Right kidney (tissue), 9 donors: ENCODE data around the gene CDV3.
"Not testable (repeated sequence)": the region's sequence is repeated elsewhere in the genome, so short reads cannot be mapped to it uniquely, and the experiment has no call there.

Experiments used
- DNase-seq: peaks from one replicate; pipeline ENCODE4 v3.0.0-alpha.2; 2016
- long read RNA-seq, 8 donors: transcript quantifications; one replicate each; lab custom pipeline, GENCODE V29; 2026

CDV3 gene, protein sequence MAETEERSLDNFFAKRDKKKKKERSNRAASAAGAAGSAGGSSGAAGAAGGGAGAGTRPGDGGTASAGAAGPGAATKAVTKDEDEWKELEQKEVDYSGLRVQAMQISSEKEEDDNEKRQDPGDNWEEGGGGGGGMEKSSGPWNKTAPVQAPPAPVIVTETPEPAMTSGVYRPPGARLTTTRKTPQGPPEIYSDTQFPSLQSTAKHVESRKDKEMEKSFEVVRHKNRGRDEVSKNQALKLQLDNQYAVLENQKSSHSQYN
- long read RNA-seq, donor 1, transcript CDV3-203 (5 exons, 955 nt), result major isoform, 13 of 26 reads
- long read RNA-seq, donor 1, partial matches to known transcripts, result 6 of 26 reads
- long read RNA-seq, donor 1, other reads (novel, unspliced or antisense), result 5 of 26 reads
- long read RNA-seq, donor 2, transcript CDV3-203 (5 exons, 955 nt), result major isoform, 9 of 70 reads
- long read RNA-seq, donor 2, partial matches to known transcripts, result 57 of 70 reads
- long read RNA-seq, donor 2, other reads (novel, unspliced or antisense), result 0 of 70 reads
- long read RNA-seq, donor 3, transcript CDV3-203 (5 exons, 955 nt), result major isoform, 10 of 11 reads
- long read RNA-seq, donor 3, partial matches to known transcripts, result 0 of 11 reads
- long read RNA-seq, donor 3, other reads (novel, unspliced or antisense), result 0 of 11 reads
- long read RNA-seq, donor 4, transcript CDV3-201 (5 exons, 3,307 nt), result minor isoform, 6 of 29 reads
- long read RNA-seq, donor 4, transcript CDV3-203 (5 exons, 955 nt), result major isoform, 11 of 29 reads
- long read RNA-seq, donor 4, partial matches to known transcripts, result 12 of 29 reads
- long read RNA-seq, donor 4, other reads (novel, unspliced or antisense), result 0 of 29 reads
- long read RNA-seq, donor 5, transcript CDV3-203 (5 exons, 955 nt), result major isoform, 14 of 38 reads
- long read RNA-seq, donor 5, partial matches to known transcripts, result 14 of 38 reads
- long read RNA-seq, donor 5, other reads (novel, unspliced or antisense), result 7 of 38 reads
- long read RNA-seq, donor 6, transcript CDV3-203 (5 exons, 955 nt), result major isoform, 19 of 47 reads
- long read RNA-seq, donor 6, transcript CDV3-201 (5 exons, 3,307 nt), result minor isoform, 5 of 47 reads
- long read RNA-seq, donor 6, partial matches to known transcripts, result 23 of 47 reads
- long read RNA-seq, donor 6, other reads (novel, unspliced or antisense), result 0 of 47 reads
- long read RNA-seq, donor 7, transcript CDV3-201 (5 exons, 3,307 nt), result minor isoform, 13 of 67 reads
- long read RNA-seq, donor 7, transcript CDV3-203 (5 exons, 955 nt), result major isoform, 19 of 67 reads
- long read RNA-seq, donor 7, partial matches to known transcripts, result 24 of 67 reads
- long read RNA-seq, donor 7, other reads (novel, unspliced or antisense), result 11 of 67 reads
- long read RNA-seq, donor 8, transcript CDV3-203 (5 exons, 955 nt), result major isoform, 7 of 20 reads
- long read RNA-seq, donor 8, transcript CDV3-201 (5 exons, 3,307 nt), result minor isoform, 6 of 20 reads
- long read RNA-seq, donor 8, partial matches to known transcripts, result 6 of 20 reads
- long read RNA-seq, donor 8, other reads (novel, unspliced or antisense), result 0 of 20 reads

- peak; percentile 99 for DNase-seq
These were observed at the start of gene CDV3 for GRCh38 chr3:133573629-133574194. CDV3 (plus strand) TSS chr3:133573686; CDS start chr3:133574045, 359 bp downstream.

DNA sequence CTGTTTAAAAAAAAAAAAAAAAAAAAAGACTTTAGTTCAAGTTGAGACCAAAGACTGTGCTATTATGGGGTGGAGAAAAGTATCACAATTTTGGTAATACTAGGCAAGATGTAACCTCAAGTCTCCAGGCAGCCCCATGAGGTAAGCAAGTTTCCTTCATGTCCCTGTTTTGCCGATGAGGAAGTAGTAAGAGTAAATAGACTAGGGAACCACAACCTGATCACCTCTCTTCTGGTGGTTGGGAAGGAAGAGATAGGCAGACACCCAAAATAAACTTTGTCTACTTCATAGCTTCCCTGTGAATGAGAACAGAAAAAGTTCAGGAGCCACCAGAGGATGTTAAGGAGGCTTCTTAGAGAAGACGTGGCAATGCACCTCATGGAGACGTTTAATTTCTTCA, 49.7 kb upstream of the CDV3 start:
- not testable (repeated sequence) for DNase-seq

- no peak for DNase-seq
These were observed 48.1 kb upstream of the CDV3 start for GRCh38 chr3:133525435-133525834.

DNA sequence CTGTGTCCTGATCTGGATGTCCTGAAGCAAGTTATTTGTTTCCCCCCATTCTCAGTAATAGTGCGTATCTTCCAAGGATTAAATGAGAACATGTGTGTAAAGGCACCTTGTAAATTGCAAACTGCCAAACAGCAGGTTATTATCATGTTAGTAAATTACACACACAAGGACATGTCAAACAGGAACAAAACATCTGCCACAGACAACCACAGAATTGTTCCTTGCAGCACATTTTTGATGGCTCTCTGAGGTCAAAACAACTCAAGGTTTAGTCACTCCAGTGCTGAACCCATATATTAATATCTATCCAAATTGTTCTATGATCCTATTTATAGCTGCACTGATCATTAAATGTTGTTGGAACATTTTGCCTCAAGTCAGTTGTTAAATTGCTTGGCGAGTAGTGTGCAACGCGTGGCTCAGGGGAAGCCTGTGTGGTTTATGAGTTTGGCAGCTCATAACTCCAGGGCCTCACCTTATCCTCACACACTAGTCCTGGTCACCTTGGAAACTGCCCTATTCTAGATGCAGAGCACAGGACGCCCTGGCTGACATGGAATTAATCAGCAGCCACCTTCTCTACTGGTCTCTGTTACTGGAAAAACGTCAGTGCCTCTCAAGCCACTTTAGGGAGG, 46.3 kb upstream of the CDV3 start:
- no peak for DNase-seq

DNA sequence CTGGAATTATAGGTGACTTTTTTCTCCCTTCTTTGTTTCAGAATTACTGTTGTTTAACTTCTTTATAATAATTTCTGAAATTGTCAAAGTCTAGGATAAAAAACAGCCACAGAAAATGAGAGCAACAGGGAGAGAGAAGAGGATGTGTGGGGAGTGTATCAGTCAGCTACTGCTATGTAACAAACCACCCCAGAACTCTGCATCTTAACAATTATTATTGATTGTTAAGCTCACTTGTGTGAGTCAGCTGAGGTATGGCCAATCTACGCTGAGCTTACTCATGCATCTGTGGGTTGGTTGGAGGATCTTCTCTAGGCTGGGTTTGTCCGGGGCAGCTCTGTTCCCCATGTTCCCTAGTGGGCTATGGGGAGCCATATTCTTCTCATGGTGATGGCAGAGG, 43.7 kb upstream of the CDV3 start:
- no peak for DNase-seq

GRCh38 chr3:133531981-133532380, 41.5 kb upstream of the CDV3 start:
- DNase-seq, result no peak

DNA sequence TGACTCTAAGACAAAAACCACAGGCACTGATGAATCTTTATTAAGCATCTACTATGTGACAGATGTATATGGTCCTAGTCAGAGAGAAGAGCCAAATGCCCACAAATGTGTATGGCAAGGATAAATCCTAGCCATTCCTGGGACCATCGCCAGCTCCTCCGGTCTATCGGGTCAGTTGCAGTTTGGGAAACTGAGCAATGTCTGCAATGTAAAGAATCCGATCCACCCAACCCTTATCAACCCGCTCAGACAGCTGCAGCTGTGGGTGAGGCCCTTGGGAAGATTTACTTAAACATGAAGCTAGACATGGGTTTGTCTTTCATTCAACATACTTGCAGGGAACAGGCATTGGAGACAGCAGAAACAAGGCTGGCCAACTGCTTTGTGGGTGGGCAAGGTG, 40.5 kb upstream of the CDV3 start:
- no peak for DNase-seq

- DNase-seq, result no peak
These were observed 37.3 kb upstream of the CDV3 start for GRCh38 chr3:133535971-133536881.

DNA sequence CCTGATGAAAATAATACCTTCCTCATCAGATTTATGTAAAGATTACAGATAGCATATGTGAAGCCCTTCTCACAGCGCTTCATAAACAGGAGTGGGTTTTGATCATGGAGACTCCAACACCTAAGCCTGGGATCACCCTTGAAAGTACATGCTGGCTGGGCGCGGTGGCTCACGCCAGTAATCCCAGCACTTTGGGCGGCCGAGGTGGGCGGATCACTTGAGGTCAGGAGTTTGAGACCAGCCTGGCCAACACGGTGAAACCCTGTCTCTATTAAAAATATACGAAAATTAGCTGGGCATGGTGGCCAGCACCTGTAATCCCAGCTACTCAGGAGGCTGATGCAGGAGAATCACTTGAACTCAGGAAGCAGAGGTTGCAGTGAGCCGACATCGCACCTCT, 36.4 kb upstream of the CDV3 start:
- not testable (repeated sequence) for DNase-seq

DNA sequence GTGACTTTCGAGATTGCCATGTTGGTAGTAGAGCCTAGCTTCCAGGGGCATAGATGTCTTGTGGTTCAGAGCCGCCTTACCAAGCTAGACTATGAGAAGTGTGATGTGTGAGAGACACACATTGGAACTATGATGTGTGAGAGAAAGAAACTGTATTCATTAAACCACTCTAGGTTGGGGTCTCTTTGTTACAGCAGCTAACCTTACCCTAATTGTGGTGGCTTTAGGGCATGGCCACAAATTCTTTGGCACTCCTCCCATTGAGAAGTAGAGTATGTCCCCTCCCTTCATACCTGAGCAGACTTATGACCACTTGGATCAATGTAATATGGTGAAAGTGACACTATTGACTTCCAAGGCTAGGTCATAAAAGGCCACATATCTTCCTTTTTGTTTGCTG, 35.3 kb upstream of the CDV3 start:
- no peak for DNase-seq

GRCh38 chr3:133540896-133541674, 32.4 kb upstream of the CDV3 start:
- no peak for DNase-seq

GRCh38 chr3:133542871-133543270, 30.6 kb upstream of the CDV3 start:
- no peak for DNase-seq

GRCh38 chr3:133544983-133545382, 28.5 kb upstream of the CDV3 start:
- DNase-seq, result not testable (repeated sequence)

GRCh38 chr3:133547432-133548041, 25.9 kb upstream of the CDV3 start:
- DNase-seq, result no peak

- DNase-seq, result no peak
These were observed 25.4 kb upstream of the CDV3 start for GRCh38 chr3:133548090-133548489.

GRCh38 chr3:133549565-133549964, 23.9 kb upstream of the CDV3 start:
- DNase-seq, result no peak

GRCh38 chr3:133551589-133551988, 21.9 kb upstream of the CDV3 start:
- not testable (repeated sequence) for DNase-seq

DNA sequence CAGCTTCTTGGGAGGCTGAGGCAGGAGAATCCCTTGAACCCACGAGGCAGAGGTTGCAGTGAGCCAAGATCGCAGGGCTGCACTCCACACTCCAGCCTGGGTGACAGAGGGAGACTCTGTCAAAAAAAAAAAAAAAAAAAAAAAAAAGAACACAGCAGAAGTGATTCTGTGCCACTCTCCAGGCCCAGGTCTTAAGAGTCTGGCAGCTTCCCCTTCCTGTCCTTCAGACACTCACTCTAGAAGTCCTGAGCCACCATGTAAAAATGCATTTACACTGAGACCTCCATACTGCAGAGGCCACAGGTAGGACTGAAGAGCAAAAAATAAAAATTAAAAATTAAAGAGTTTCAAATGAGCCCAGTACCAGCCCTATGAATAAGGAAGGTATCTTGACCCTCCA, 11.8 kb upstream of the CDV3 start:
- DNase-seq, result no peak

DNA sequence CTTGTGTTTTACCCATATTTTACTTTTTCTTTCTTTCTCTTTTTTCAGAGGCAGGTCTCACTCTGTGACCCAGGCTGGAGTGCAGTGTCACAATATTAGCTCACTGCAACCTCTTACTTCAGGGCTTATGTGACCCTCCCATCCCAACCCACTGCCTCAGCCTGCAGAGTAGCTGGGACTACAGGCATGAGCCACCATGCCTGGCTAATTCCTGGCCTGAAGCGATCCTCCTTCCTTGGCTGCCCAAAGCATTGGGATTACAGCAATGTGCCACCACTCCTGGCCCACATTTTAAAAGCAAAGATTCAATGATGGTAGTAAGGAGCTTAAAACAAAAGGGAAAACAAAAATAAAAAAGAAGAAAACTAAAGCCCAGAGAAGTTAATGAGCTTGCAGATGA, 11.1 kb upstream of the CDV3 start:
- DNase-seq, result no peak
